Neural progenitor cell (in vitro differentiated cells): Measurements from ENCODE around the gene LINC01488. TPM values are rescaled to one million over a fixed set of nuclear protein-coding genes. Genes with fewer than 3 reads are reported as not detected.

Source experiments
- DNase-seq: peaks from one replicate; pipeline ENCODE4 v3.0.0-alpha.2; 2016; ENCODE audit warnings: low spot score
- H2AFZ ChIP-seq: fragments of 200-600 bp; sonication (generic); replicated peaks from 2 replicates; pipeline ENCODE4 v1.6.1; 2016; ENCODE audit warnings: antibody characterized with exemption
- H3F3A ChIP-seq: fragments of 200-600 bp; sonication (generic); 2 replicates; pipeline ENCODE4 v1.6.1; 2016; ENCODE audit warnings: antibody characterized with exemption, low read depth
- H3K27ac ChIP-seq: fragments of 200-600 bp; sonication (generic); 2 replicates; pipeline ENCODE4 v1.5.1; 2016; ENCODE audit warnings: mild to moderate bottlenecking
- H3K27me3 ChIP-seq: fragments of 200-600 bp; sonication (generic); 2 replicates; pipeline ENCODE4 v1.6.1; 2016; ENCODE audit warnings: mild to moderate bottlenecking, moderate library complexity
- H3K36me3 ChIP-seq: fragments of 200-600 bp; sonication (generic); 2 replicates; pipeline ENCODE4 v1.5.1; 2016
- H3K4me1 ChIP-seq: fragments of 200-600 bp; sonication (generic); 2 replicates; pipeline ENCODE4 v1.6.1; 2016; ENCODE audit warnings: mixed run types
- H3K4me2 ChIP-seq: fragments of 200-600 bp; sonication (generic); 2 replicates; pipeline ENCODE4 v1.6.1; 2016
- H3K4me3 ChIP-seq: fragments of 200-600 bp; sonication (generic); 2 replicates; pipeline ENCODE4 v1.5.1; 2016
- H3K79me2 ChIP-seq: fragments of 200-600 bp; sonication (generic); 2 replicates; pipeline ENCODE4 v1.6.1; 2016; ENCODE audit warnings: low read depth
- H3K9ac ChIP-seq: fragments of 200-600 bp; sonication (generic); 2 replicates; pipeline ENCODE4 v1.6.1; 2016
- H3K9me3 ChIP-seq: fragments of 200-600 bp; sonication (generic); 2 replicates; pipeline ENCODE4 v1.5.1; 2016; ENCODE audit warnings: low read depth
- H4K20me1 ChIP-seq: fragments of 200-600 bp; sonication (generic); 2 replicates; pipeline ENCODE4 v1.6.1; 2016; ENCODE audit warnings: low read depth
- H3K27ac Mint-ChIP-seq: 3 replicates; pipeline ENCODE4 v1.8.0; 2021; ENCODE audit warnings: mixed read lengths
- H3K27me3 Mint-ChIP-seq: 2 replicates; pipeline ENCODE4 v1.8.0; 2022; ENCODE audit warnings: low read depth, mild to moderate bottlenecking, inconsistent platforms, moderate library complexity, mixed read lengths; ENCODE audit not compliant: insufficient read depth
- H3K36me3 Mint-ChIP-seq: 3 replicates; pipeline ENCODE4 v1.8.0; 2021; ENCODE audit warnings: mixed read lengths
- H3K4me1 Mint-ChIP-seq: 3 replicates; pipeline ENCODE4 v1.8.0; 2021; ENCODE audit warnings: mixed read lengths
- H3K4me3 Mint-ChIP-seq: 3 replicates; pipeline ENCODE4 v1.8.0; 2021; ENCODE audit warnings: mild to moderate bottlenecking, moderate library complexity, mixed read lengths
- H3K9me3 Mint-ChIP-seq: 3 replicates; pipeline ENCODE4 v1.8.0; 2020; ENCODE audit warnings: mixed read lengths
- EZH2 ChIP-seq: fragments of 200-600 bp; sonication (generic); IDR thresholded peaks from 2 replicates; pipeline ENCODE4 v1.6.1; 2017; ENCODE audit warnings: antibody characterized with exemption, mild to moderate bottlenecking, moderate library complexity
- EZH2phosphoT487 ChIP-seq: fragments of 200-600 bp; sonication (generic); IDR thresholded peaks from 2 replicates; pipeline ENCODE4 v1.6.1; 2017; ENCODE audit warnings: antibody characterized with exemption
- total RNA-seq: library from RNA; depleted of rRNA; stranded (reverse); fragments of >200 nt; gene quantifications from 2 replicates; pipeline ENCODE4 v1.2.3, GENCODE V29; 2015; ENCODE audit warnings: low replicate concordance
- TF ChIP-seq, protein P1 (sequence below): fragments of 200-600 bp; sonication (generic); IDR thresholded peaks from 2 replicates; pipeline ENCODE4 v1.5.1; 2017; ENCODE audit warnings: antibody characterized with exemption, mild to moderate bottlenecking

Gene LINC01488
- total RNA-seq, 1 donor from 2014 or later, result 0.09 TPM

DNA sequence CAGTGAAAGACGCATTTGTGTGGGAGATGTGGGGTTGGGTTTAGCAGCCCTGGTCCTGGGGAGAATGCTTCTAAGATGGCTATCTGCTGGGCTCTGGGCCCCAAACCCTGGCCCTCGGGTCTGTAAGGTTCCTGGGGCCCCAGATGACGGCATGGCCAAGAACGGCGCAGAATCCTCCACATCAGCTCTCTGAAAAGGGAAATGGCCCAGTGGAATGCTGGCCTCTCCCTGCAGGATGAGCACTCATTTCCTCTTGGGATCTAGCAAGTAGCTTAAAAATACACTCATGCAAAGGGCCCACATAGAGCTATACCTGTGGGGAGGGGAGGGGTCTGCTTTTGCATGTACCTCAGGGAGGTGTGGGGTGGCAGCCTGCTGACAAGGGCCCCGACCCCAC lies 37.5 kb upstream of the LINC01488 start:
- H3K27ac ChIP-seq, result no peak overlapping the region
- peak overlapping the region; percentile 22 for H3K4me3 ChIP-seq
- H3K36me3 Mint-ChIP-seq, result no peaks in the 10 kb centered on the region
- H3K9ac ChIP-seq, result no peak overlapping the region
- no peaks in the 10 kb centered on the region for H3K9me3 Mint-ChIP-seq
- H2AFZ ChIP-seq, result peak overlapping the region; percentile 3
- H3K27me3 ChIP-seq, result no peaks in the 10 kb centered on the region
- peaks cover 17% of the 10 kb centered on the region for H3F3A ChIP-seq
- no peak for DNase-seq
- H3K4me1 Mint-ChIP-seq, result peaks cover 54% of the 10 kb centered on the region
- H3K4me2 ChIP-seq, result peak overlapping the region; percentile 70
- H3K4me1 ChIP-seq, result peaks cover 25% of the 10 kb centered on the region
- peak overlapping the region; percentile 78 for H3K4me3 Mint-ChIP-seq
- no peaks in the 10 kb centered on the region for H3K79me2 ChIP-seq
- peaks cover 13% of the 10 kb centered on the region for H3K27me3 Mint-ChIP-seq
- H3K27ac Mint-ChIP-seq, result peak overlapping the region; percentile 99
- TF ChIP-seq EZH2 (no peak), EZH2phosphoT487 (no peak)
- TF ChIP-seq, protein P1, sequence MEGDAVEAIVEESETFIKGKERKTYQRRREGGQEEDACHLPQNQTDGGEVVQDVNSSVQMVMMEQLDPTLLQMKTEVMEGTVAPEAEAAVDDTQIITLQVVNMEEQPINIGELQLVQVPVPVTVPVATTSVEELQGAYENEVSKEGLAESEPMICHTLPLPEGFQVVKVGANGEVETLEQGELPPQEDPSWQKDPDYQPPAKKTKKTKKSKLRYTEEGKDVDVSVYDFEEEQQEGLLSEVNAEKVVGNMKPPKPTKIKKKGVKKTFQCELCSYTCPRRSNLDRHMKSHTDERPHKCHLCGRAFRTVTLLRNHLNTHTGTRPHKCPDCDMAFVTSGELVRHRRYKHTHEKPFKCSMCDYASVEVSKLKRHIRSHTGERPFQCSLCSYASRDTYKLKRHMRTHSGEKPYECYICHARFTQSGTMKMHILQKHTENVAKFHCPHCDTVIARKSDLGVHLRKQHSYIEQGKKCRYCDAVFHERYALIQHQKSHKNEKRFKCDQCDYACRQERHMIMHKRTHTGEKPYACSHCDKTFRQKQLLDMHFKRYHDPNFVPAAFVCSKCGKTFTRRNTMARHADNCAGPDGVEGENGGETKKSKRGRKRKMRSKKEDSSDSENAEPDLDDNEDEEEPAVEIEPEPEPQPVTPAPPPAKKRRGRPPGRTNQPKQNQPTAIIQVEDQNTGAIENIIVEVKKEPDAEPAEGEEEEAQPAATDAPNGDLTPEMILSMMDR, result no peak
- H4K20me1 ChIP-seq, result no peaks in the 10 kb centered on the region
- H3K36me3 ChIP-seq, result no peaks in the 10 kb centered on the region
- H3K9me3 ChIP-seq, result no peaks in the 10 kb centered on the region

DNA sequence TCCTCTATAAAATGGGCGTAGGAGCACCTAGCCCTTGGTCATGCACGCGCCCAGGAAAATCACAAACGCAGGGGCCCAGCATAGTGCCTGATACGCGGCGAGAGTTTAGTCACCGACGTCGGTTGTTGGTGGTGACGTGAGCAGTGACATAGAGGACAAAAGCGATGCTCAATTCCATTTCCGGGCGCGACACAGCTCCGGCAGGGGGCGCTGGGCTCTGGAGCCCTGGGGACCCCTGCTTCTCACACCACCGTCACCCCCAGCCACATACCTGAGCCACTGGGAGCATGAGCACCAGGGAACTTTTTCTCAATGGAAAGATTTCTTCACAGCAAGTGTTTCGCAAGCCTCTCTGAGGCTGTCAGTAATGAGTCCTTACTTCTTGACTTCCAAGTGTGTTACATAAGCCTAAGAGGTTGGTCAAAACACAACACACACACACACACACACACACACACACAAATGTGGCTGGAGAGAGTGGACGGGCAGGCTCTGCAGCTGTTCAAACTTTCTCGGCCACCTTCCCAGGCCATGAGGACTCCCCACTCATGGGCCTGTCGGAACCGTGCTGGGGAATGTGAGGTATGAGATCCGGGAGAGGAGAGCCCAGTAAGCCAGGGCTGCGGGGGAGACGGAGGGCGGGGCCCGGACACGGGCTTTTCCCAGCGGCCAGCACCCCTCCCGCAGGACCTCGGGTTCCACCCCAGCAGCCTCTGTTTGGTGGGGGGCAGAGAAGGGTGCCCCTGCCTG lies 36.9 kb upstream of the LINC01488 start:
- Histone ChIP-seq H4K20me1 (no peaks in the 10 kb centered on the region), H3K4me2 (peak overlapping the region; percentile 70), H3K4me3 (no peak overlapping the region), H3F3A (peaks cover 22% of the 10 kb centered on the region), H3K9ac (no peak overlapping the region), H3K9me3 (no peaks in the 10 kb centered on the region), H3K27me3 (no peaks in the 10 kb centered on the region), H3K27ac (no peak overlapping the region), H3K36me3 (no peaks in the 10 kb centered on the region), H2AFZ (peak overlapping the region; percentile 3), H3K4me1 (peaks cover 25% of the 10 kb centered on the region), H3K79me2 (no peaks in the 10 kb centered on the region)
- H3K27ac Mint-ChIP-seq, result peak overlapping the region; percentile 50
- peak overlapping the region; percentile 78 for H3K4me3 Mint-ChIP-seq
- DNase-seq, result peak; percentile 79
- no peaks in the 10 kb centered on the region for H3K36me3 Mint-ChIP-seq
- H3K27me3 Mint-ChIP-seq, result peaks cover 9% of the 10 kb centered on the region
- H3K4me1 Mint-ChIP-seq, result peaks cover 55% of the 10 kb centered on the region
- no peaks in the 10 kb centered on the region for H3K9me3 Mint-ChIP-seq
- TF ChIP-seq EZH2phosphoT487 (no peak), EZH2 (no peak)
- TF ChIP-seq, protein P1, result peak; percentile 71

DNA sequence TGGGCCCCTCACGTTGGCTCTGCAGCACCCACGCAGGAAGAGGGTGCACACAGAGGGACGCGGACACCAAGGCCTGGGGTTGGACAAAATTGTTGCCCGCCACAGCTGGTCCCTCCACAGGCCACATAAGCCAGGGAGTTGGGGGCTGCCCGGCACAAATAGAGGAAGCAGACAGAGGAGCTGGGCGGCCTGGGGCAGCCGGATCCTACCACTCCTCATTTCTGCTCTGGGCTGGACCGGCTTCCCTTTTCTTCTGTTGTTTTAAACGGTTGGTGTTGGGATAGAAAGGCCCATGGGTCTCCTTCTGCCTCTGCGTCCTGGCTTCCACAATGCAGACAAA lies 36.4 kb upstream of the LINC01488 start:
- Mint-ChIP-seq H3K27ac (no peak overlapping the region), H3K27me3 (peaks cover 9% of the 10 kb centered on the region), H3K36me3 (no peaks in the 10 kb centered on the region), H3K4me3 (no peak overlapping the region), H3K4me1 (peaks cover 58% of the 10 kb centered on the region), H3K9me3 (no peaks in the 10 kb centered on the region)
- Histone ChIP-seq H3K27me3 (no peaks in the 10 kb centered on the region), H3F3A (peaks cover 22% of the 10 kb centered on the region), H3K9me3 (no peaks in the 10 kb centered on the region), H3K4me2 (no peak overlapping the region), H3K27ac (no peak overlapping the region), H3K36me3 (no peaks in the 10 kb centered on the region), H3K4me1 (peaks cover 25% of the 10 kb centered on the region), H2AFZ (no peak overlapping the region), H3K9ac (no peak overlapping the region), H3K4me3 (no peak overlapping the region), H3K79me2 (no peaks in the 10 kb centered on the region), H4K20me1 (no peaks in the 10 kb centered on the region)
- no peak for DNase-seq
- no peak for TF ChIP-seq EZH2phosphoT487
- TF ChIP-seq, protein P1, result no peak
- no peak for TF ChIP-seq EZH2
